ENCODE data around the gene MYO19. TPM values are rescaled to one million over a fixed set of nuclear protein-coding genes. Genes with fewer than 3 reads are reported as not detected.

Gene MYO19
- total and polyA plus RNA-seq, 9 of the 15 experiments (the other 6 are each of a cell fraction or from before 2014, with no cell fraction given) = 21.6 to 176 (median 129) TPM

DNA sequence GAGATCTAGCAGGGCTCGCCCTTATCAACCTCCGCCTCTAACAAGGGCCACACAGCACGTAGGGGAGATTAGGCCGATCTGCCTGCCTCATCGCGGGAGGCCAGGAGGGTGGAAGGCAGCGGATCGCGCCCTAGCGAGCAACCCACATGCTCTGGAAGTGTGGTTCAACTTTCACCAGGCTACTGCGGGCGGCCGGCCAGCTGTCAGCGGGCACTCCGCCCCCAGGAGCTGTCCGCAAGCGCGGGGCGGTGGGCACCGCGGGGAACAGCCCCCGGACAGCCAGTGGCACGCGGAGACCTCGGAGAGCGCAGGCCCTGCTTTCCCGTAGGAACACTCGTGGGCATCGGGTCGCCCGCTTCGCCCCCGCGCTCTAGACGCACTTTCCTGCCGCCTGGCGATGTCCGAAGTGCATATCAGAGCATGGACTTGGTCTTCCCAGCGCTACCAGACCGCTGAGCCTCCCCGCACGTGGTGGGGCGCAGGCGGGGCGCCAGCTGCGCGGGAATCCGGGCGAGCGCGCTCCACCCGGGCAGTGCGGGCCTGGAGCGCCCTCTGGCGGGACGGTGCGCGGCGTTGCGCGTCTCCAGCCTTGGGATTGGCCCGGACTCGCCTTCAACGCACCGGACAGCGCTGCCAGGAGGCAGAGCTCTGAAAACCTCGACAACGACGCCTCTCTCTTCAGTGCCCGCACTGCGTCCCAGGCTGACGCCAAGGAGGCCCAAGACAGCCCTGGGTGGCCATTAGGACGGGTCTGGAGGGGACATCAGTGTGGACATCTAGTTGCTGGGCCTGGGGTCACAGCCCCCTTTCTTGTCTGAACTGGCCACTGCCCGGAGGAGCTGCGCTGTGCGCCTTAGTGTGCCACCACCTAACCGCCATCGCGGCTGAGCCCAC lies 51.8 kb downstream of the MYO19 start (continued):
- TF ChIP-seq, protein P1, sequence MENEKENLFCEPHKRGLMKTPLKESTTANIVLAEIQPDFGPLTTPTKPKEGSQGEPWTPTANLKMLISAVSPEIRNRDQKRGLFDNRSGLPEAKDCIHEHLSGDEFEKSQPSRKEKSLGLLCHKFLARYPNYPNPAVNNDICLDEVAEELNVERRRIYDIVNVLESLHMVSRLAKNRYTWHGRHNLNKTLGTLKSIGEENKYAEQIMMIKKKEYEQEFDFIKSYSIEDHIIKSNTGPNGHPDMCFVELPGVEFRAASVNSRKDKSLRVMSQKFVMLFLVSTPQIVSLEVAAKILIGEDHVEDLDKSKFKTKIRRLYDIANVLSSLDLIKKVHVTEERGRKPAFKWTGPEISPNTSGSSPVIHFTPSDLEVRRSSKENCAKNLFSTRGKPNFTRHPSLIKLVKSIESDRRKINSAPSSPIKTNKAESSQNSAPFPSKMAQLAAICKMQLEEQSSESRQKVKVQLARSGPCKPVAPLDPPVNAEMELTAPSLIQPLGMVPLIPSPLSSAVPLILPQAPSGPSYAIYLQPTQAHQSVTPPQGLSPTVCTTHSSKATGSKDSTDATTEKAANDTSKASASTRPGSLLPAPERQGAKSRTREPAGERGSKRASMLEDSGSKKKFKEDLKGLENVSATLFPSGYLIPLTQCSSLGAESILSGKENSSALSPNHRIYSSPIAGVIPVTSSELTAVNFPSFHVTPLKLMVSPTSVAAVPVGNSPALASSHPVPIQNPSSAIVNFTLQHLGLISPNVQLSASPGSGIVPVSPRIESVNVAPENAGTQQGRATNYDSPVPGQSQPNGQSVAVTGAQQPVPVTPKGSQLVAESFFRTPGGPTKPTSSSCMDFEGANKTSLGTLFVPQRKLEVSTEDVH (IDR thresholded peaks at IDR 0.05; ENCODE audit: low read depth, partially characterized antibody) = peak; percentile 90
- TF ChIP-seq, protein P2, sequence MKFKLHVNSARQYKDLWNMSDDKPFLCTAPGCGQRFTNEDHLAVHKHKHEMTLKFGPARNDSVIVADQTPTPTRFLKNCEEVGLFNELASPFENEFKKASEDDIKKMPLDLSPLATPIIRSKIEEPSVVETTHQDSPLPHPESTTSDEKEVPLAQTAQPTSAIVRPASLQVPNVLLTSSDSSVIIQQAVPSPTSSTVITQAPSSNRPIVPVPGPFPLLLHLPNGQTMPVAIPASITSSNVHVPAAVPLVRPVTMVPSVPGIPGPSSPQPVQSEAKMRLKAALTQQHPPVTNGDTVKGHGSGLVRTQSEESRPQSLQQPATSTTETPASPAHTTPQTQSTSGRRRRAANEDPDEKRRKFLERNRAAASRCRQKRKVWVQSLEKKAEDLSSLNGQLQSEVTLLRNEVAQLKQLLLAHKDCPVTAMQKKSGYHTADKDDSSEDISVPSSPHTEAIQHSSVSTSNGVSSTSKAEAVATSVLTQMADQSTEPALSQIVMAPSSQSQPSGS (CRISPR knock-in tag; IDR thresholded peaks at IDR 0.05) = peak; percentile 83
- TF ChIP-seq ATF3 (IDR thresholded peaks at IDR 0.05) = no peak
- TF ChIP-seq ATF3 (CRISPR knock-in tag; conservative IDR thresholded peaks at IDR 0.05) = peak; percentile 76; the same call in 1 of the 2 replicates
- 0 out of 2 replicates have a peak, but pooled peaks have one; percentile 9 for TF ChIP-seq HCFC1 (IDR thresholded peaks at IDR 0.05; ENCODE audit: low read depth, low read length)
- TF ChIP-seq ARID2 (IDR thresholded peaks at IDR 0.05) = peak; percentile 59; the same call in 1 of the 2 replicates
- TF ChIP-seq BCLAF1 (IDR thresholded peaks at IDR 0.05; ENCODE audit: borderline replicate concordance in 1 of 2, control insufficient read depth in 1 of 2, low read depth in 2 of 2, low read length in 1 of 2) = 0 out of 4 replicates have a peak, but pooled peaks of 1 of the 2 experiments have one; percentile 64
- TF ChIP-seq JUN (IDR thresholded peaks at IDR 0.05; ENCODE audit: borderline replicate concordance, low read depth, low read length) = peak; percentile 26; the same call in 1 of the 2 replicates
- peak; percentile 93; the same call in 1 of the 2 replicates for TF ChIP-seq JUN (CRISPR knock-in tag; IDR thresholded peaks at IDR 0.05; ENCODE audit: borderline replicate concordance)
- TF ChIP-seq FOXP1 (CRISPR knock-in tag; IDR thresholded peaks at IDR 0.05) = peak; percentile 98
- TF ChIP-seq, protein P3, sequence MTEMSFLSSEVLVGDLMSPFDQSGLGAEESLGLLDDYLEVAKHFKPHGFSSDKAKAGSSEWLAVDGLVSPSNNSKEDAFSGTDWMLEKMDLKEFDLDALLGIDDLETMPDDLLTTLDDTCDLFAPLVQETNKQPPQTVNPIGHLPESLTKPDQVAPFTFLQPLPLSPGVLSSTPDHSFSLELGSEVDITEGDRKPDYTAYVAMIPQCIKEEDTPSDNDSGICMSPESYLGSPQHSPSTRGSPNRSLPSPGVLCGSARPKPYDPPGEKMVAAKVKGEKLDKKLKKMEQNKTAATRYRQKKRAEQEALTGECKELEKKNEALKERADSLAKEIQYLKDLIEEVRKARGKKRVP (CRISPR knock-in tag; IDR thresholded peaks at IDR 0.05) = no peak
- peak; percentile 98 for TF ChIP-seq NR3C1 (CRISPR knock-in tag; IDR thresholded peaks at IDR 0.05)
- TF ChIP-seq, protein P4, sequence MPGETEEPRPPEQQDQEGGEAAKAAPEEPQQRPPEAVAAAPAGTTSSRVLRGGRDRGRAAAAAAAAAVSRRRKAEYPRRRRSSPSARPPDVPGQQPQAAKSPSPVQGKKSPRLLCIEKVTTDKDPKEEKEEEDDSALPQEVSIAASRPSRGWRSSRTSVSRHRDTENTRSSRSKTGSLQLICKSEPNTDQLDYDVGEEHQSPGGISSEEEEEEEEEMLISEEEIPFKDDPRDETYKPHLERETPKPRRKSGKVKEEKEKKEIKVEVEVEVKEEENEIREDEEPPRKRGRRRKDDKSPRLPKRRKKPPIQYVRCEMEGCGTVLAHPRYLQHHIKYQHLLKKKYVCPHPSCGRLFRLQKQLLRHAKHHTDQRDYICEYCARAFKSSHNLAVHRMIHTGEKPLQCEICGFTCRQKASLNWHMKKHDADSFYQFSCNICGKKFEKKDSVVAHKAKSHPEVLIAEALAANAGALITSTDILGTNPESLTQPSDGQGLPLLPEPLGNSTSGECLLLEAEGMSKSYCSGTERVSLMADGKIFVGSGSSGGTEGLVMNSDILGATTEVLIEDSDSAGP (CRISPR knock-in tag; IDR thresholded peaks at IDR 0.05) = peak; percentile 65; the same call in 1 of the 2 replicates

All from K562 (cell line).